Measurements from ENCODE around the gene CPXM2.

- TF ChIP-seq ZNF212 (CRISPR knock-in tag; IDR thresholded peaks at IDR 0.05) = no peak
- no peak for TF ChIP-seq E4F1 (CRISPR knock-in tag; IDR thresholded peaks at IDR 0.05; ENCODE audit: borderline replicate concordance)
Measured at GRCh38 chr10:123790132-123790885, 101.3 kb downstream of the CPXM2 start.

Data from K562 (cell line).